Measurements from ENCODE around the gene PVALEF.
"Not testable (repeated sequence)": the region's sequence is repeated elsewhere in the genome, so short reads cannot be mapped to it uniquely, and the experiment has no call there.

PVALEF gene

GRCh38 chr17:81222906-81223761 lies 57.8 kb downstream of the PVALEF start, which contains the start of gene CEP131:
Gene CEP131, minus strand, starts transcription at chr17:81222965. Its CDS starts 2,909 bp downstream, at chr17:81220056.
- peak; percentile 98 to 99 for DNase-seq

DNA sequence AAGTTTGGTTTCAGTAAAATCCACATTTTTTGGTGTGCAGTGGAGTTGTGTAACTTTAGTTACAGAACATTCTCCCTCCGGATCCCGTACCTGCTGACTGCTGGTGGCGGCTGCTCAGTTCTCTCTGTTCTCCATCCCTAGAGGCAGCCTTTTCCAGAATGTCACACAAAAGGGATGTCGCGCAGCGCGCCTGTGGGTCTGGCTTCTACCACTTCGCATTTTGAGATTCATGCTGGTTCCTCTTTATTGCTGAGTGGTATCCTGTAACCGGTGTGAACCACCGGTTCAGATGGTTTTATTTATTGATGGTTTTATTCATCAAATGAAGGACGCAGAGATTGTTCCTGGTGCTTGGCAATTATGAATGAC lies 58.4 kb downstream of the PVALEF start:
- peak; percentile 37 to 52 for DNase-seq

- DNase-seq, result not testable (repeated sequence)
Observed at GRCh38 chr17:81227630-81228029, 62.3 kb downstream of the PVALEF start.

- DNase-seq, result no peak
Observed at GRCh38 chr17:81228420-81228819, 63.1 kb downstream of the PVALEF start.

DNA sequence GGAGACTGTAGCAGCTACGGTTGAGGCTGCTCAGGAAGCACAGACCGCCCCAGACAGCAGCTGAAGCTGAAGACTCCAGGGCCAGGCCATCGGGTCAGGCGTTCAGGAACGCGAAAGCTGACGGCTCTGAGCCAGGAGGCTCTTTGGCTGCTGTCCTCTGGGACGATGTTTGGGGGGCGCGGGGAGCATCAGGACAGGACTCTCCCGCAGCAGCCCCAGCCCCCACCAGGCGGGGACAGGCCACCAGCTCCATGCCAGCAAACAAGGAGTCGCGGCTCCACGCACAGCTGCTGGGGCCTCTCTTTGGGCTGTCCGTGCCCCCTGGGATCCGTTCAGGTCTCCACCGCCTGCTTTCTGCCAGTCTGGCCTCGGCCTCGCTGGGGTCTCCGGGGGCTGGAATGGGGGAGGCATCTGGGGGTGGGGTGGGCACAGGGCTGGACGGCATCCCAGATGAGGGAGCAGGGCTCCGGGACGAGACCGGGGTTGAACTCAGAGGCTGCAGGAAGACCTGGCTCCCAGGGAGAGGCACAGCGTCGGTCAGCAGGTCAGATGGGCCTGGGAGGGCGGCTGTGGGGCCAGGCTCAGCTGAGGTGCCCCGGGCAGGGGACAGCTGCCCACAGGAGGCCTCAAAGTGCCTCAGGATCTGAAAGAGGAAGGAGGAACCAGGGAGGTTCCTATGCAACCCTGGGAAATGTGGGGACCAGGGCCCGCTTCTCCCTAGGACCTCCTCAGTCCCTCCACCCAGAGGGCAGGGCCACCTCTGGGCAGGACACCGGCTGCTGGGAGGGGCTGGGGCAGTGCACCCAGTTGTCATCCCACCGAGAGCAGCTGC lies 63.7 kb downstream of the PVALEF start:
- DNase-seq, result no peak

GRCh38 chr17:81229666-81229920 lies 64.3 kb downstream of the PVALEF start:
- DNase-seq, result no peak

- peak in 1 of 2 experiments; percentile 38 for DNase-seq
Observed at GRCh38 chr17:81230043-81230820, 64.9 kb downstream of the PVALEF start.

GRCh38 chr17:81231121-81231645 lies 65.9 kb downstream of the PVALEF start:
- no peak for DNase-seq

DNA sequence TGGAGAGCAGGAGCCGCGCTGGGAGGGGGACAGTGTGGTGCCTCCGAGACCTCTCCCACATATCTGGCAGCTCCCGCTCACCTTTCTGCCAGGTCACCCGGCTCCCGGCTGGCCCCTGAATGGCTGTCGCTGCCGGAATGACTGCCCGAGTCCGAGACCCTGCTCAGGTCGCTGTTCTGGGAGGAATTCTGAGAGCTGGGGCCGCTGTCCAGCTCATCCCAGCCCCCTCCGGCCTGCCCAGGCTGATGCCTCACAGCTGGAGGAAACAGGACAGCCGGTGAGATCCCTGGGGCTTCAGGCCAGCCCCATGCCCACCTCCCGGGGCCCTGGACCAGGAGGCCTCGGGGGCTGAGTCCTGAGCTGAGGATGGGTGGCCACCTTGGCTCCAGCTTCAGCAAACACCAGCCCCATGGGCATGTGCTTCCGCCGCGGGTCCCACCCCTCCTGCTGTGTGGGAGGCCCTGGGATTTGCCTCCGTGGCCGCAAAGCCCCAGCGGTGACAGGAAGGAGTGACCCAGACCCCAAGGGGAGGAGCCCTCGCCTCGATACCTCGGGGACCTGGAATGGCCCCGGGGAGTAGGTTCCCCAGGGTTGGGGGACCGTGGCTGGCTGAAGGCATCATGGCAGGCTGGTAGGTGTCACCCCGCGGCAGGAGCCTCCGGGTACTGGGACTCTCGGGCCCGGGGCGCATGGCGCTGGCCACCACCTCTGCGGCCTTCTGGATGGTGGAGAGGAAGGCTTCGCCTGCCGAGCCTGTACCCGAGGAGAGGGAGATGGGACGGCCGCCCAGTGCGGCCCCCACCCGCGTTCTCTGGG lies 66.7 kb downstream of the PVALEF start:
- DNase-seq, result no peak

All from NCI-H1930 (cell line).